ENCODE results near the gene ACBD5.
"Not testable (repeated sequence)": the region's sequence is repeated elsewhere in the genome, so short reads cannot be mapped to it uniquely, and the experiment has no call there.

The ACBD5 gene

DNA sequence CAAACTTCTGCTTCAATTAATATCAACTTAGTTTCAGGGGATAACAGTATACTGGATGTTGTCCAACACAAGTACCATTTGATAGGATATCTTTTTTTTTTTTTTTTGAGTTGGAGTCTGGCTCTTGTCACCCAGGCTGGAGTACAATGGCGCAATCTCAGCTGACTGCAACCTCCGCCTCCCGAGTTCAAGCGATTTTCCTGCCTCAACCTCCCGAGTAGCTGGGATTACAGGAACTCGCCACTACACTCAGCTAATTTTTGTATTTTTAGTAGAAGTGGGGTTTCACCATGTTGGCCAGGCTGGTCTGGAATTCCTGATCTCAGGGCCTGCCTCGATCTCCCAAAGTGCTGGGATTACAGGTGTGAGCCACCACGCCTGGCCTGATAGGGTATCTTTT lies 3.1 kb downstream of the ACBD5 start:
- not testable (repeated sequence) for DNase-seq

DNA sequence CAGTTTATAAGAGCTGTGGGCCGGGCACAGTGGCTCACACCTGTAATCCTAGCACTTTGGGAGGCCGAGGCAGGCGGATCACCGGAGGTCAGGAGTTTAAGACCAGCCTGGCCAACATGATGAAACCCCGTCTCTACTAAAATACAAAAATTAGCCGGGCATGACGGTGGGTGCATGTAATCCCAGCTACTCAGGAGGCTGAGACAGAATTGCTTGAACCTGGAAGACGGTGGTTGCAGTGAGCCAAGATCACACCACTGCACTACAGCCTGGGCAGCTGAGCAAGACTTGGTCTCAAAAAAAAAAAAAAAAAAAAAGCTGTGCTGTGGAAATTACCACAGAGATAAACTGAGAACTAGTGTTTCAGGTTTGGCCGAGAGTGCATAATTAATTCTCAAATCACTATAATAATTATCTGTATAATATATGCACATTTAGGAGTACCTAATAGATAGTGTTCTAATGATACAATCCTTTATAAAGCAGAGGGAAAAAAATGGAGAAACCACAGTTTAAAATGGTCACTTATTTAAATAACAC lies 3.9 kb downstream of the ACBD5 start:
- not testable (repeated sequence) for DNase-seq

DNA sequence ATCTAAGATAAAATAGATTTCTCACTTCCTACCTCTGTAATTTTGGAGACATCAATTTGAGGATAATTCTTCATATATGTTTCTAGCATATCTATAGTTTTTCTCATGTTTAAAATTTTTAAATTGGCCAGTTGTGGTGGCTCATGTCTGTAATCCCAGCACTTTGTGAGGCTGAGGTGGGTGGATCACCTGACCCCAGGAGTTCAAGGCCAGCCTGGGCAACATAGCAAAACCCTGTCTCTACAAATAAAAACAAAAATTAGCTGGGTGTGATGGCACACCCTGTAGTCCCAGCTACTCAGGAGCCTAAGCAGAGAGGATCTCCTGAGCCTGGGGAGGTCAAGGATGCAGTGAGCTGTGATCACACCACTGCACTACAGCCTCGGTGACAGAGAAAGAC lies 4.9 kb downstream of the ACBD5 start:
- no peak for DNase-seq

DNA sequence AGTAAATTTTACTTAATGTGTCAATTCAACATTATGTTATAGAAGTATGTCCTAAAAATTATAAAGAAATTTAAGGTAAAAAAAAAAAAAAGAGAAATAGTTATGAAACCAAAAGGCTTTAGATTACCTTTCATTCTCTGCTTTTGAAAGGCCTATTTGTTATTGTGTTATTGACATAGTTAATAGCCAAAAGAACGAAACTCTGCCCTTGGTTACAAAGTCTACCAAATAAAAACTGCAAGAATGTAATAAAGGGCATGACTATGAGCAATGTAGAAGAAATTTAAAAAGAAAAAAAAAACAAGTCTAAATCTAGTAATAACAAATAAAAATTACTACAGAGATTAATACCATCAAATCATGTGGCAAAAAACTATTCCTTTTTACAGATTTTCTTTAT lies 10.6 kb downstream of the ACBD5 start:
- DNase-seq = no peak

DNA sequence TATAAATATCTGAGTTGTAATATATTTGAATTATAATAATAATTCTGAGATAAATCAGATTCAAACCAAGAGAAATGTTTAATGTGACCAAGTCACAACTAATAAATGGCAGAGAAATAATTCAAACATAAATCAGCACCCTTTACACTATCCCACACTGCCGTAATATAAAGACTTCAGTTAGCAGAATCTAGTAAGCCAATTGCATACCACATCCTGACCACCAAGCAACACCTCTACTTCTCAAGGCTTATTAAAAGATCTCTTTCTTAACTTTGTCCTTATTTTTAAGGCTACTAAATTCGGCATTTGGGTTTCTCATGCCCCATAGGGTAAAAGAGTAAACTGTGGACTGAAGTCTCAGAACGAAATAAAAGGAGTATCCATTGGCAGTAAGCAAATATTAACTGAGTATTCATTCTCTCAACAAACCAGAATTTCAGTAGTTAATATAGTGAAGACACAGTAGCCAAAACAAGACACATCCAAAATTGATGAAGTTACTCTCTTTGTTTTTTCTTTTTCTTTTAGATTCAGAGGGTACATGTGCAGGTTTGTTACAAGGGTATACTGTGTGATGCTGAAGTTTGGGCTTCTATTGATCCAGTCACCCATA lies 14.8 kb downstream of the ACBD5 start:
- DNase-seq = no peak

DNA sequence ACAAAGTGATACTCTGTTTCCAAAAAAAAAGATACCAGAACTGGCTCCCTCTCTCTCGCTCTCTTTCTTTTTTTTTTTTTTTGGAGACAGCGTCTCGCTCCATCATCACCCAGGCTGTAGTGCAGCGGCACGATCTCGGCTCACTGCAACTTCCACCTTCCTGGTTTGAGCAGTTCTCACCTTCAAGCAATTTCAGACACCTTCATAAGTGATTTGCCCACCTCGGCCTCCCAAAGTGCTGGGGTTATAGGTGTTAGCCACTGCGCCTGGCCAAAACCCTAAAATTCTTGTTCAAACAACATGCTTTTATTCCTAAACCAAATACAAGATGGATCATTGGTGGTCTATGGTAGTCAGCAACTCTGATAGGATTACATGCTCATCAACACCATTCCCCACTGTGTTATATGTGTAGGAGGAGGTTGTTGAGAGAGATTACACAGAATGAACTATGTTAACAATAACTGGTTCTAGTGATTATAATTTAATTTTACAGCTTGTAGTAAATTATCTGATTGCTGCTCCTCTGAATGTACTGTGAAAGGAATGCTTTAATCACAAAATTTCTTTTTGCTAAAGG lies 15.5 kb downstream of the ACBD5 start:
- DNase-seq = no peak

DNA sequence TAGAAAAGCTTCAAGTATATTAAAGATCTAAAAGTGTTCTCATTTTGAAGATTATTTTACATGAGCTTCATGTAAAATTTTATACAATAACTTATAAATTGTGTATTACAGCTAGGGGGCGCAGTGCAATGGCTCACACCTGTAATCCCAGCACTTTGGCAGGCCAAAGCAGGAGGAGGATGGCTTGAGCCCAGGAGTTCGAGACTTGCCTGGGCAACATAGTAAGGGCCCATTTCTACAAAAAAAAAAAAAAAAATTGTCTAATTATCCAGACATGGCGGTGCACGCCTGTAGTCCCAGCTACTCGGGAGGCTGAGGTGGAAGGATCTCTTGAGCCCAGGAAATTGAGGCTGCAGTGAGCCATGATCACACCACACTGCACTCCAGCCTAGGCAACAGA lies 16.6 kb downstream of the ACBD5 start:
- peak; percentile 5 for DNase-seq

DNA sequence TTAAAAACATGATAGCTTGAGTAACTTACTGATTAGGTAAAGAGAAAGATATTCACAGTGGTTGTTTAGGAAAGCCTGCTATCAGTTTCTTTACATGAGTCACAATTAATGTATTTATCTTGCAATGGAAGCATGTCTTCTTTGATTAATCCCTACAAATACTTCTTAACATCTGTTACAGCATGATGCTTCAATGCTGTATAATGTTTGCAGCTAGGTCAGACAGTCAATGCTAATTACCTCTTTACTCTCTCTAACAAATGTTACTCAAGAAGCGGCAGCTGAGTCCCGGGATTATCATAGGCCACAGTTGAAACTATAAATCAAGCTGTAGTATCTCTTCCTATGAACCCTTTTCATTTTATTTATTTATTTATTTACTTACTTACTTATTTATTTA lies 33.2 kb downstream of the ACBD5 start:
- no peak for DNase-seq

DNA sequence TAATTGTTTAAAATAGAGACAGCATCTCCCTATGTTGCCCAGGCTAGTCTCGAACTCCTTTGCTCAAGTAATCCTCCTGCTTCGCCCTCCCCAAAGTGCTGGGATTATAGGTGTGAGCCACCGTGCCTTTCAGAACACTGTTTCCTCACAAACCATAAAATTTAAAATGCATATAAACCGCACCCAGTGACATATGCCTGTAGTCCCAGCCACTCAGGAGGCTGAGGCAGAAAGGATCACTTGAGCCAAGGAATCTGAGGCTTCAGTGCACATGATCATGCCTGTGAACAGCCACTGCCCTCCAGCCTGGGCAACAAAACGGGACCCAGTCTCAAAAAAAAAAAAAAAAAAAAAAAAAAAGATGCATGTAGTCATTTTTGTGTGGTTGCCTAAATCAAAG lies 36.8 kb downstream of the ACBD5 start:
- no peak for DNase-seq

DNA sequence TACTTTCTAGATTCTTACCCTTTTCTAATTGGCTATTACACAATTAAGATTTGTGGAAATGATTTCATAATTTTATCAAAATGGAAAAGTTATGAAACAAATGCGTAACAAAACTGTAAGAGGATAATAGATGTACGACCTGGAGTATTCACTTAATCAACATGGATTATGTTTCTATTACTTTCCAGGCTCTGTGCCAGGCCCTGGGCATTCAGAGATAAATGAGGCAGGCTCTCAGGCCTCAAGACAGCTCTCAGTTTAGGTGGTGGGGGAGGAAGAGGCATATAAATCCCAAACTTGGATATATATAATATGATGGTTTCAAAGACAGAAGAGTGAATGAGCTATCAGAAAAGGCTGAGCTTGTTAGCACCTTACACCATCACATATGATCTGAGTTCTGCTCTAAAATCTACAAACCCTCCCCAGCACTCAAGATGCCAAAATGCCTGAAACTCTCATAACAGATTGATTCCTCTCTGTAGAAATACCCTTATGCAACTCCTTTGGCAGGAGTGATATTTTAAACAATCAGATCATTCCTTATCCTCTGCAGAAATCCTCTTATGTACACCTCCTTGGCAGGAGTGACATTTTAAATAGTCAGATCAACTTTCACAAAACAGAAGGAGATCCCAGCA lies 42.5 kb downstream of the ACBD5 start:
- no peak for DNase-seq

DNA sequence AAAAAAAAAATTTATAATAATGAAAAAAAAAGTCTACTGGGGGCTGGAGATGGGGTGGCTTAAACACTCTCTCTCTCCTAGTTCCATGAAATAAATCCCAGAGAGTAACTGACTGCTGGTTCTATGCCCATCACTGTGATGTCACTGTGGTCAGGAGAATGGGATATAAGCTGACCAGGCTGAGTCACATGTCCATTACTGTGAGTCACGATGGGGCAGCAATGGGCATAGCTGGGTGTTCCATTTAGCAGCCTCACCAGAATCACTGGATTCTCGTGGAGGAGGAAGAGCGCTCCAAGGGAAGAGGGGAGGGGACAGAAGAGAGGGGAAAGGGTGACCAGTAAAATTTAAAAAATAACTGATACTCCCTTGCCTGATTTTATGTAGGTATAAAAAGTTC lies 48.3 kb downstream of the ACBD5 start:
- DNase-seq = no peak

DNA sequence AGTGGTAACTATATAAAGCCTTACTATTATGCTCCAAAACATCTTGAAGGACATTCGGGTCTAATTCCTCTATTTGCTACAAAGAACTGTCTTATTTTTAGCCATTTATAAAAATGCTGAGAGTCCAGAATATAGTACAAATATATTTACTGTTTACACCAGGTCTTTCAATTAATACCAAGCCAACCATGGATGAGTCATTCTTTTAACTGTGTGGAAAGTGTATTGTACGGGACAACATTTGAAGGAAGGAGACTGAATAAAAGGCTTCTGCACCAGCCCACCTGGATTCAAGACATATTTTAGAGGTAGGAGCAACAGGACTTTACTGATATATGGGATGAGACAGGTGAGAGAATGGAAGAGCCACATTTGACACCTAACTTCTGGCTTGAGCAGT lies 50.1 kb downstream of the ACBD5 start:
- no peak for DNase-seq

DNA sequence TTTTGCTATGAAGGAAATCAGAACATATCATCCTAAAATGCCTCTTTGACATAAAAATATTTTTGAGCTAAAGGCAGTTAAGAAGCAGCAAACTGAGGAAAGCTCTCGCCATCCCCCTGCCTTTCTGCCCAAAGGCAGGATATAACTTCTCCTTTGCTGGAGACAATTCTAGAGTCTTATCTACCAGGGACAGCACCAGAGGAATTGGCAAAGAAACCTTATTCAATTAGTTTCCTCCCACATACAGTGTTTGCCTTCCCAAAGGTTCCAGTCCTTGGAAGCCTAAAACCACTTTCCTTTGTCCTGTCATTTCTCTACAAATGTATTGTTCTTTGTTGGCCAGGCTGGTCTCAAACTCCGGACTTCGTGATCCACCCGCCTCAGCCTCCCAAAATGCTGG lies 51.7 kb downstream of the ACBD5 start:
- no peak for DNase-seq

DNA sequence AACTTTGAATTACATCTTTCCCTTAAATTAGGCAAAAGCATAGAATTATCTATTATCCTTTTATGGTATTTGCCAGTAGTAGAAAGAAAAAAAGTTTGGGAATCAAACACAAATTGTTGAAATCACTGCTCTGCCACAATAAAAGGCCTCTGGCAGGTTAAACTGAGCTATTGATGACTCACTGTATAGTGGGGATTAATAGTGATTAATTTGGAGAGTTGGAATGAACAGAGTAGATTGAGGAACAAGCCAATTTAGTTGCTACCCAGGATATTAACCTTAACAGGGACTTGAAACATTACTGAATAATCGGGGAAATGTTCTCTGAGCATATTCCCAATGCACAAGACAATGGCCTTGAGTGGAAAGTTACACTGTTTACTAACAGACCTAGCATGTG lies 52.3 kb downstream of the ACBD5 start:
- DNase-seq = no peak

DNA sequence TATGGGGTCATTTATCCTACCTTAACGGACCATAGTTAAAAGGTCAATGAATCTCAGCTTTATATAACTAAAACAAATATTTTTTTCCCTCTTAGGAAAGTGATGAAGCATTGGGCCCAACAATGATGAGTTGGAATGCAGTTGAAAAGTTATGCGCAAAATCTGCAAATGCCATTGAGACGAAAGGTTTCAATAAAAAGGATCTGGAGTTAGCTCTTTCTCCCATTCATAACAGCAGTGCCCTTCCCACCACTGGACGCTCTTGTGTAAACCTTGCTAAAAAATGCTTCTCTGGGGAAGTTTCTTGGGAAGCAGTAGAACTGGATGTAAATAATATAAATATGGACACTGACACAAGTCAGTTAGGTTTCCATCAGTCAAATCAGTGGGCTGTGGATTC lies 70.7 kb downstream of the ACBD5 start:
- DNase-seq = no peak

DNA sequence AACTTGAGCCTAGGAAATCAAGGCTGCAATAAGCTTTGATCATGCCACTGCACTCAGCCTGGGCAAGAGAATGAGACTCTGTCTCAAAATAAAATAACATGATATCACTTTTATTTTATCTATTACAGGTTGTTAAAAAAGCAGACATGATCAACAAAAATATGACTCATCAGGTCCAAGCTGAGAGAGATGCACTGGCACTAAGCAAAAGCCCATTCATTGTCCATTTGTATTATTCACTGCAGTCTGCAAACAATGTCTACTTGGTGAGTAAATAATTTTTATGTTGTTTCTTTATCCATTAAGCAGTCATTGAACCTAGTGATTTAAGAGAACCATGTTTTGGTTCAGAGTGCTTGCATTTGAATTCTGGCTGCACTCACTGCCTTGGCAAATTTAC lies 82.2 kb downstream of the ACBD5 start:
- no peak for DNase-seq

DNA sequence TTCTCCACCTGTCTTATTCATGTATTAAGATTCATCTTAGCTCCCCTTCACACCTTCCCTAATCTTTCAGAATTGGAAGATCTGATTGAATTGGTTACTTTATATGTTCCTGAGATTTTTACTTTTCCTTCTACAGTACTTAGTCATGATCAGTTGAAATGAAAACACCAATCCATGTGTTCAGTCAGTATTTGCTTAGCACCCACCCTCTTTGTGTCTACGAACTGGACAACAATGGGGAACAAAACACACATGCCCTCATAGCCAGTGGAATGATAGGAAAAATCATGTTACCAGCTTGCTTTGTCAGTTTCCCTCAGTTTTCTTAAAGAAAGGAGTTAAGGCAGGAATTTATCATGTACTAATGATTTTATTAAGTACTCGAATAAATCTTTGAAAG lies 83.4 kb downstream of the ACBD5 start:
- DNase-seq = no peak

DNA sequence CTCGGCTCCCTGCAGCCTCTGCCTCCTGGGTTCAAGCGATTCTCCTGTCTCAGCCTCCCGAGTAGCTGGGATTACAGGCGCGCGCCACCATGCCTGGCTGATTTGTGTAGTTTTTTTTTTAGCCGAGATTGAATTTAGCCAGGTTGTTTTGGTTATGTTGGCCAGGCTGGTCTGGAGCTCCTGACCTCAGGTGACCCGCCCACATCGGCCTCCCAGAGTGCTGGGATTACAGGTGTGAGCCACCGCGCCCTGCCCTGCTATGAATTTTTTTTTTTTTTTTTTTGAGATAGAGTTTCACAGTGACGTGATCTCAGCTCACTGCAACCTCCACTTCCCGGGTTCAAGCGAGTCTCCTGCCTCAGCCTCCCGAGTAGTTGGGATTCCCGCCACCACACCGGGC lies 84.0 kb downstream of the ACBD5 start:
- not testable (repeated sequence) for DNase-seq

DNA sequence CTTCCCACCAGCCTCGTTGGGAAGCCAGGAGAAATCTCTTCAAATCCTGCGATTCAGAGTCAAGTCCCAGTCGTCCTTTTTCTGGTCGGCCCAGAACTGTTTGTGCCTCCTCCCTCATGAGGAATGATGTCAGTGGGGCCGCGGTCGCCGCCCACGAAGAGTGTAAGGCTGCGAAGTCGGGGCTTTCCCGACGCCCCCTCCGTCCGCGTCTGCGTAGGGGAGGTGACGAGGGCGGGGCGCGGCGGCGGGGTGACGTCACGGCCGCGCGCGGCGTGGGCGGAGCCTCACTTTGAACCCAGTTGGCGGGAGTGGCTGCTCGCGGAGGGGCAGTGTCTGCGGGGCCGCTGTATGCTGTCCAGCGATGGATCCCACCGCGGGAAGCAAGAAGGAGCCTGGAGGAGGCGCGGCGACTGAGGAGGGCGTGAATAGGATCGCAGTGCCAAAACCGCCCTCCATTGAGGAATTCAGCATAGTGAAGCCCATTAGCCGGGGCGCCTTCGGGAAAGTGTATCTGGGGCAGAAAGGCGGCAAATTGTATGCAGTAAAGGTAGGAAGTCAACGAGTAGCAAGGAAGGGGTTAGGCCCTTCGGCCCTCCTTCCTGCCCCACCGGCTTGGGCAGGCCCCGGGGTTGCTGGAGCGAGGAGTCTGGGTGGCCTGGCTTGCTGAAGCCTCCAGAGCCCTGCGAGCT lies 85.4 kb downstream of the ACBD5 start, which contains the start of gene MASTL:
TSS of gene MASTL (plus strand) at position 287 of the 689 bp plus-strand sequence. CDS start at position 362, 75 bp downstream.
- DNase-seq = peak; percentile 67

DNA sequence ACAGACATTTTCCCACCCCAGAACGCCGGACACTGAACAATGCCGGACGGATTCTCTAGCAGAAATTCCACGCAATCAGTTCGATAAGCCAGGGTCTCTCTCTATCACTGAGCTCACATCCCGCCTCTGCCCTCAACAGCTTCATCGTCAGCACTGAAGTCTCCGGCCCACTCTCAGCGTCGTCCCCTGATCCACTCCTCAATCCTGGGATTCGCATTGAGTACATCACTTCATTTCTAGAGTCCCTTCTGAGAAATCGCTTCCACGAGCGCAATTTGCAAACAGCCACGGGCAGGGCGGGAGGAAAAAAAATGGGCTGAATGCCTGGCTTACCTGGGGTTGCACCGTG lies 86.8 kb downstream of the ACBD5 start:
- DNase-seq = no peak

DNA sequence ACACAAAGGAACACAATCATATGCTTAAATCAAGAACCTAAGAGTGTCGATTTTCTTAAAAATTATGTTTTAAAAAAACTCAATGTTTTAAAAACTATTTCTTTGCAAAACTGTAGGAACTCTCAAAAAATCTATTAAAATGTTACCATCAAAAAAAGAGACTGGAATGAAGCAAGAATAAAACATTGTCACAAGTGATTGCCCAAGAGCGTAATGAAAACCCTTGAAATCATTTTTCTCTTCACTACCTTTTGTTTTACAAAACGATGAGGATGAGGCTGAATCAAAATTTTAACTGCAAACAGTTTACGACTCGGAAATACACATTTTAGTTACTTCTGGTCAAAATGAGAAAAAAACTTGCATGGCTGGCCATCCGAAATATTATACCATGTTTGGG lies 87.3 kb downstream of the ACBD5 start:
- DNase-seq = no peak

DNA sequence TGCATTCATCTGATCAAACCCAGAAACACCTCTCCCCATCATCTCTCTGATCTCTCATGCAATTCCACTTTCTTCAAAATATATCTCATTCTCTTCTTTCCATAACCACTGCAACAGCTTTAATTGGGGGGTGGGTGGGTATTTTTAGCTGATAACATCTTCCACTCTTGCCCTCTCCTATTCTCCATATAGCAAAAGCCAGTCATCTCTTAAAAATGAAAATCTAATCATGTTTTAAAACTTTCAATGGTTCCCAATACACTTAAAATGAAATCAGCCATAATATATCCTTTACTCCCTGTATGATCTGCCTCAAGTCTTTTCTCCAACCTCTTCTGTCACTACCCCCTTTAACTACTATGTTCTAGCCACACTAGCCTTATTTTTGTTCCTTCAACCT lies 87.9 kb downstream of the ACBD5 start:
- no peak for DNase-seq

DNA sequence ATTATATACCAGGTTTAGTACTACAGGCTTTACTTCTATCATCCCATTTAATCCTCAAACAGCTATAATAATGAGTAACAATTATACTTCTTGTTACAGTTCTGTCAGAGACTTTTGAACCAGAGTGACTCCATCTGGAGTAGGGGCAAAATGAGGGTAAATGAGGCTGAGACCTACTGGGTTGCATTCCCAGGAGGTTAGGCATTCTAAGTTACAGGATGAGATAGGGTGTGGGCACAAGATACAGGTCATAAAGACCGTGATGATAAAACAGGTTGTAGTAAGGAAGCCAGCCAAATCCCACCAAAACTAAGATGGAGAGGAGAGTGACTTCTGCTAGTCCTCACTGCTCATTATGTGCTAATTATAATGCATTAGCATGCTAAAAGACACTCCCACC lies 90.3 kb downstream of the ACBD5 start:
- DNase-seq = no peak

DNA sequence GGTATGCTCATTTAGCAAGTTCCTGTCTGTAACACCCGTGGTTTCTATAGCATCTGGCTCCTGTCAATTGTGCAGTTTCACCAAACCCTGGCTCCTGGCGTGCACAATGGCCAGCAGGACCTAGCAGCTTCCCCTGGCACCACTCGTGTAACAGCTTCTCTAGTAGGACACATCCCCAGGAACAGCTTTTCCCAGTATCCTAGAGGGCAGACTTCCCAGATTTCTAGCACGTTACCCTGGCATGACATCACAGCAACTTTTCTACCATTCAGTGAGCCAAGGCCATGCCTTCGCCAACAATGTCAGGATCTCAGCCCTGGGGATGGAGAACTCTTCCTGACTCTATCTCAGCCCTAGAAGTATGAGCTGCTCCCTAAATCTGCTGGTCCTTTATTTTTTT lies 92.9 kb downstream of the ACBD5 start:
- DNase-seq = no peak

Data from NCI-H1048 (cell line).